SK-N-SH (cell line): Measurements from ENCODE around the gene NELFA.

Experiments used
- CTCF ChIP-seq: fragments of 200-600 bp; sonication (generic); IDR thresholded peaks from 2 replicates; pipeline ENCODE4 v1.6.1; 2017; ENCODE audit warnings: antibody characterized with exemption, mild to moderate bottlenecking, moderate library complexity
- EP300 ChIP-seq, 2 experiments: IDR thresholded peaks; 2 replicates each; pipeline versions ENCODE4 v1.4.0 to v1.6.1; 2012; ENCODE audit warnings: borderline replicate concordance in 1 of 2, low read depth in 1 of 2, low read length in 1 of 2
- EZH2phosphoT487 ChIP-seq: fragments of 200-600 bp; sonication (generic); IDR thresholded peaks from 2 replicates; pipeline ENCODE4 v1.6.1; 2017; ENCODE audit warnings: low read depth, mixed run types, mild to moderate bottlenecking, antibody characterized with exemption, moderate library complexity, borderline replicate concordance
- GABPA ChIP-seq: IDR thresholded peaks from 2 replicates; pipeline ENCODE4 v1.4.0; 2012; ENCODE audit warnings: low read depth, mild to moderate bottlenecking
- MAX ChIP-seq: IDR thresholded peaks from 2 replicates; pipeline ENCODE4 v1.4.0; 2012; ENCODE audit warnings: low read depth
- NFIC ChIP-seq: IDR thresholded peaks from 2 replicates; pipeline ENCODE4 v1.4.0; 2012; ENCODE audit warnings: borderline replicate concordance
- NRF1 ChIP-seq: IDR thresholded peaks from 2 replicates; pipeline ENCODE4 v1.6.1; 2012; ENCODE audit warnings: low read depth, mild to moderate bottlenecking, low read length
- RAD21 ChIP-seq: IDR thresholded peaks from 2 replicates; pipeline ENCODE4 v1.6.1; 2012; ENCODE audit warnings: mild to moderate bottlenecking, low read length
- REST ChIP-seq: IDR thresholded peaks from 2 replicates; pipeline ENCODE4 v1.6.1; 2012; ENCODE audit warnings: mild to moderate bottlenecking, low read depth, low read length, moderate library complexity
- SIN3A ChIP-seq: IDR thresholded peaks from 2 replicates; pipeline ENCODE4 v1.6.1; 2012; ENCODE audit warnings: low read depth, mild to moderate bottlenecking, low read length, moderate library complexity, borderline replicate concordance
- SMC3 ChIP-seq: IDR thresholded peaks from 2 replicates; pipeline ENCODE4 v1.6.1; 2012; ENCODE audit warnings: low read depth, low read length, improper control_type of control experiment
- TAF1 ChIP-seq: IDR thresholded peaks from 2 replicates; pipeline ENCODE4 v1.6.1; 2012; ENCODE audit warnings: low read depth, mild to moderate bottlenecking, low read length, moderate library complexity, borderline replicate concordance
- USF2 ChIP-seq: fragments of 150-350 bp; IDR thresholded peaks from 2 replicates; pipeline ENCODE4 v1.6.1; 2017; ENCODE audit warnings: antibody characterized with exemption, low read length, low read depth, borderline replicate concordance

- TF ChIP-seq GABPA (no peak), RAD21 (no peak), CTCF (no peak), NRF1 (no peak), NFIC (no peak), TAF1 (no peak), SMC3 (no peak), SIN3A (no peak), MAX (no peak), EP300 (IDR thresholded peaks at IDR 0.05; ENCODE audit: borderline replicate concordance in 1 of 2, low read depth in 1 of 2, low read length in 1 of 2) (no peak), REST (no peak), USF2 (no peak), EZH2phosphoT487 (no peak)
These were observed 33.9 kb downstream of the NELFA start for GRCh38 chr4:1974840-1975239.
